HepG2 (cell line): ENCODE measurements around the gene RCCD1. TPM values are rescaled to one million over a fixed set of nuclear protein-coding genes. Genes with fewer than 3 reads are reported as not detected.

Experiments used
- CENPT ChIP-seq: sonication (generic); formaldehyde crosslinking; IDR thresholded peaks from 2 replicates; pipeline ENCODE4 v1.8.0; 2022; ENCODE audit warnings: low read depth, mild to moderate bottlenecking, moderate library complexity, missing genetic modification reagents
- CHD2 ChIP-seq: IDR thresholded peaks from 2 replicates; pipeline ENCODE4 v1.6.1; 2011; ENCODE audit warnings: low read depth, low read length, improper control_type of control experiment
- FOXP1 ChIP-seq, 2 experiments: fragments of 450-650 bp in 1 of 2; IDR thresholded peaks; 2 replicates each; pipeline ENCODE4 v1.6.1; 2017 to 2018; ENCODE audit warnings: antibody characterized with exemption in 1 of 2
- HMG20A ChIP-seq: IDR thresholded peaks from 2 replicates; pipeline ENCODE4 v1.6.1; 2016; ENCODE audit warnings: borderline replicate concordance
- LRRFIP1 ChIP-seq: sonication (generic); formaldehyde crosslinking; conservative IDR thresholded peaks from 2 replicates; pipeline ENCODE4 v1.4.0; 2020; ENCODE audit warnings: missing genetic modification reagents
- NFE2L2 ChIP-seq: fragments of 150-350 bp; IDR thresholded peaks from 2 replicates; pipeline ENCODE4 v1.6.1; 2014; ENCODE audit warnings: low read length
- PAX8 ChIP-seq: sonication (generic); formaldehyde crosslinking; IDR thresholded peaks from 2 replicates; pipeline ENCODE4 v1.8.0; 2022; ENCODE audit warnings: mild to moderate bottlenecking, missing genetic modification reagents, borderline replicate concordance
- PREB ChIP-seq: sonication (generic); formaldehyde crosslinking; IDR thresholded peaks from 2 replicates; pipeline ENCODE4 v1.4.0; 2020; ENCODE audit warnings: missing genetic modification reagents
- SKI ChIP-seq: fragments of 450-650 bp; IDR thresholded peaks from one replicate; pipeline ENCODE4 v1.6.1; 2018; ENCODE audit warnings: mild to moderate bottlenecking; ENCODE audit not compliant: partially characterized antibody
- ZFY ChIP-seq: sonication (generic); formaldehyde crosslinking; IDR thresholded peaks from 2 replicates; pipeline ENCODE4 v1.4.0; 2020; ENCODE audit warnings: missing genetic modification reagents
- ZNF142 ChIP-seq: sonication (generic); formaldehyde crosslinking; IDR thresholded peaks from 2 replicates; pipeline ENCODE4 v1.4.0; 2020; ENCODE audit warnings: missing genetic modification reagents
- ZNF282 ChIP-seq: fragments of 450-650 bp; IDR thresholded peaks from 2 replicates; pipeline ENCODE4 v1.6.1; 2018; ENCODE audit not compliant: partially characterized antibody
- ZNF558 ChIP-seq: sonication (generic); formaldehyde crosslinking; IDR thresholded peaks from 2 replicates; pipeline ENCODE4 v1.9.0; 2022; ENCODE audit warnings: mild to moderate bottlenecking, missing genetic modification reagents, borderline replicate concordance
- ZNF567 ChIP-seq: sonication (generic); formaldehyde crosslinking; IDR thresholded peaks from 2 replicates; pipeline ENCODE4 v1.8.1; 2023; ENCODE audit warnings: mild to moderate bottlenecking, missing genetic modification reagents, borderline replicate concordance
- ZNF747 ChIP-seq: sonication (generic); formaldehyde crosslinking; IDR thresholded peaks from 2 replicates; pipeline ENCODE4 v1.8.1; 2023; ENCODE audit warnings: missing genetic modification reagents, mild to moderate bottlenecking, borderline replicate concordance
- ZNF776 ChIP-seq: sonication (generic); formaldehyde crosslinking; IDR thresholded peaks from 2 replicates; pipeline ENCODE4 v1.4.0; 2020; ENCODE audit warnings: mild to moderate bottlenecking, missing genetic modification reagents
- ZNF781 ChIP-seq: sonication (generic); formaldehyde crosslinking; IDR thresholded peaks from 2 replicates; pipeline ENCODE4 v1.5.1; 2020; ENCODE audit warnings: borderline replicate concordance, mild to moderate bottlenecking, missing genetic modification reagents; ENCODE audit errors: not compliant biosample characterization
- ZNF790 ChIP-seq: sonication (generic); formaldehyde crosslinking; IDR thresholded peaks from 2 replicates; pipeline ENCODE4 v1.8.0; 2022; ENCODE audit warnings: missing genetic modification reagents, mild to moderate bottlenecking, borderline replicate concordance
- ZSCAN25 ChIP-seq: sonication (generic); formaldehyde crosslinking; IDR thresholded peaks from 2 replicates; pipeline ENCODE4 v1.8.0; 2022; ENCODE audit warnings: mild to moderate bottlenecking, missing genetic modification reagents
- polyA plus RNA-seq, 8 experiments: library from polyadenylated mRNA; depleted of rRNA in 3 of 8; stranded (reverse) in 7 of 8; unstranded in 1 of 8; fragments of >200 nt; fragmentation: Illumina TruSeq in 4 of 8; extraction: Trizol in 4 of 8; gene quantifications; 2 replicates each; pipeline versions ENCODE4 v1.2.1 to v1.2.3, GENCODE V29; 2011 to 2016; ENCODE audit warnings: low read depth in 4 of 8, missing spikeins in 1 of 8, mixed read lengths in 1 of 8; ENCODE audit not compliant: insufficient read depth in 1 of 8
- total RNA-seq, 5 experiments: library from RNA; depleted of rRNA; stranded (reverse); fragments of >200 nt; fragmentation: Illumina TruSeq; extraction: Trizol; gene quantifications; 2 replicates each; pipeline ENCODE4 v1.2.3, GENCODE V29; 2016; ENCODE audit warnings: low read depth in 1 of 5

RCCD1 gene
- total and polyA plus RNA-seq, 2 of the 13 experiments (the other 11 are each of a cell fraction or from before 2014, with no cell fraction given), result 14.1 to 15.1 TPM

- TF ChIP-seq SKI, result peak; percentile 34
- no peak for TF ChIP-seq NFE2L2
- peak; percentile 80; the same call in 1 of the 2 replicates for TF ChIP-seq ZNF747 (CRISPR knock-in tag)
- TF ChIP-seq ZSCAN25, result no peak; the same call in 1 of the 2 replicates
- TF ChIP-seq HMG20A (CRISPR knock-in tag), result no peak
- TF ChIP-seq ZNF776 (CRISPR knock-in tag), result peak; percentile 85
- no peak for TF ChIP-seq PAX8 (CRISPR knock-in tag)
- TF ChIP-seq FOXP1 (IDR thresholded peaks at IDR 0.05), result no peak
- TF ChIP-seq FOXP1 (CRISPR knock-in tag; IDR thresholded peaks at IDR 0.05), result no peak
- no peak for TF ChIP-seq CENPT (CRISPR knock-in tag)
- TF ChIP-seq LRRFIP1, result no peak
- TF ChIP-seq ZNF790 (CRISPR knock-in tag), result peak; percentile 69; the same call in 1 of the 2 replicates
- TF ChIP-seq PREB (CRISPR knock-in tag), result no peak
- no peak for TF ChIP-seq ZNF567 (CRISPR knock-in tag)
- TF ChIP-seq ZNF781 (CRISPR knock-in tag), result no peak
- TF ChIP-seq ZFY (CRISPR knock-in tag), result peak; percentile 91
- TF ChIP-seq CHD2, result no peak
- peak; percentile 34; the same call in 1 of the 2 replicates for TF ChIP-seq ZNF142 (CRISPR knock-in tag)
- TF ChIP-seq ZNF558 (CRISPR knock-in tag), result no peak
- no peak for TF ChIP-seq ZNF282
Measured at GRCh38 chr15:90931828-90932659, 22.6 kb upstream of the RCCD1 start, which contains the start of gene HDDC3 (continued).
